Myocyte (in vitro differentiated cells): ENCODE results near the gene PXMP2. TPM values are rescaled to one million over a fixed set of nuclear protein-coding genes. Genes with fewer than 3 reads are reported as not detected.

Source experiments
- DNase-seq: peaks from one replicate; pipeline ENCODE4 v3.0.0-alpha.2; 2012; ENCODE audit warnings: low read depth
- polyA plus RNA-seq: library from polyadenylated mRNA; unstranded; fragments of >200 nt; gene quantifications from one replicate; pipeline ENCODE4 v1.2.1, GENCODE V29; 2012; ENCODE audit warnings: missing spikeins
- total RNA-seq: library from RNA; depleted of rRNA; stranded (reverse); fragments of >200 nt; gene quantifications from 2 replicates; pipeline ENCODE4 v1.2.3, GENCODE V29; 2014

Gene PXMP2
- total RNA-seq: 12.4 and 13.2 TPM in 2 replicates
- polyA plus RNA-seq: 9.5 TPM

DNA sequence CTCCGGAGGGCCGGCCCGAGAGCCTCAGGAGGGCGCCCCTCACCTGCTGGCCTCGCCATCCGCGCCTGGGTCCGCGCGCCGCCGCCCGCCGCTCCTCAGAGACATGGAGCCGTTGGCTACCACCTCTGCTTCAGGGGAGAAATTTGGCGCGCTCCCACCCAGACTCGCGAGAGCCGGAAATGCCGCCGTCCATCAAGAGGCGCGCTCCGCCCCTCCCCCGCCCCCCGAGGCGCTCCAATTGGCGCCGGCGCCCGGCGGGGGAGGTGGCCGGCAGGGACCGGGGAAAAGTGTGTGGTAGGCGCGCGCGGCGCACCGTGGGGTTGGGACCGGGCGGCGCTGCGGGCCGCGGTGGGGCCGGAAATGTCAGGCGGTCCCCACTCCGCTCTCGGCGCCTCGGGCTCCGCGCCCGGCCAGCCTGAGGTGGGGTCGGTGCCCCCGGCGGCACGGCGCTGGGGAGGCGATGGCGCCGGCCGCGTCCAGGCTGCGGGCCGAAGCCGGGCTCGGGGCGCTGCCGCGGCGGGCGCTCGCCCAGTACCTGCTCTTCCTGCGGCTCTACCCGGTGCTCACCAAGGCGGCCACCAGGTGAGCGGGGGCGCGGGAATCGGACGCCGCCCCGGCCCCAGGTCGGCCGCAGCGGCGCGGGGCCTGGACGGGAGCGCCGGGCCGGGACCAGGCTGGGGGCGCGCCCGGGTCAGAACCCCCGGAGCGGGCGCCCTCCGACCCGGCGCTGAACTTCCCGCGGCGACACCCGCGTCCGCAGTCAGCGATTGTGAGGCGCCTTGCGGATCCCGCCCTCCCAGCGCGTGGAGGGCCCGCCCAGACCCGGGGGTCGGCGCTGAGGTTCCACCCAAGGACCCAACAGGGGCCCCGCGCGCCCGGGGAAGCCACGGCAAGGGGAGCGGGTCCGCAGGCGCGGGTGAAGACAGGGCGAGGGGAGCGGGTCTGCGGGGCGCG is at the start of gene PXMP2, which contains the start of gene POLE:
Gene PXMP2 (plus strand): TSS at position 377 of the 954 bp plus-strand sequence. CDS start 84 bp downstream, at position 461.
Gene POLE (minus strand): TSS at position 132 of the 954 bp plus-strand sequence. CDS start 27 bp downstream, at position 105.
- DNase-seq: peak; percentile 97

- no peak for DNase-seq
Measured at GRCh38 chr12:132637811-132638210, 49.6 kb upstream of the PXMP2 start.

DNA sequence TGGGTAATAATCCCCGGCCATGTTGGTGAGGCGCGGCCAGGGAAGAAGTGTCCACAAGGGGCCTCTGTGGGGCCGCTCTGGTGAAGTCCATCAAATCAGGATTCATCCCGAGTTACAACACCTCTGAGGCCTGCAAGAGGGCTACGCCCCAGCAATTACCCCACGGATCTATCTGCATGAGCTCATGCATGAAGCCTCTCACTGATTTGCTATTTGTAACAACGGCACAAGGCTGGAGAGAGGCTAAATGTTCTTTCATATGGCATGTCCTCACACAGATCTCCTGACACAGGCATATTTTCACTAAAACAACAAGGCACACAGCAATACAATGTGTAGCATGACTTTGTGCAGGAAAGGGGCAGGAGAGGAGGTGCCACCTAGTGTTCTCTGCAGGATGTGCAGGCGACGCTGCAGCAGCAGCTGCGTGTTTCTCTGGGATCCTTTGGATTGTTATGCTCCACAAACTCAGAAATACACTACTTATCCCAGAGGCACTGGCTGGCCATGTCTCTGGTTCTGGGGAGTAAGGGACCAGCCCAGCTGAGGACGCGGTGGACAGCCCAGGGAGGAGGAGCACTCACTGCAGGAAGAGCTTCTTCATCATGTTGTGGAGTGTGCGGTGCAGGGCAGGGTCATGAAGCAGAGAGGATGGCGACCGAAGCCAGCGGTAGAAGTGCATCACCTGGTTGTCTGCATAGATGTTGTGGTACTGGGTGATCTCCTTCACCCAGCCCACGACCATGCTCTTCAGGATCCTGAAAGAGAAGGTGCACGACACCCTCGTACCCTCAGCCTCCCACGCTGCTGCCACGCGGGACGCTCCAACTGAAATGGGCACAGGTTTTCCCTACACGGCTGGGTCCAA is 48.6 kb upstream of the PXMP2 start:
- DNase-seq: peak; percentile 66

DNA sequence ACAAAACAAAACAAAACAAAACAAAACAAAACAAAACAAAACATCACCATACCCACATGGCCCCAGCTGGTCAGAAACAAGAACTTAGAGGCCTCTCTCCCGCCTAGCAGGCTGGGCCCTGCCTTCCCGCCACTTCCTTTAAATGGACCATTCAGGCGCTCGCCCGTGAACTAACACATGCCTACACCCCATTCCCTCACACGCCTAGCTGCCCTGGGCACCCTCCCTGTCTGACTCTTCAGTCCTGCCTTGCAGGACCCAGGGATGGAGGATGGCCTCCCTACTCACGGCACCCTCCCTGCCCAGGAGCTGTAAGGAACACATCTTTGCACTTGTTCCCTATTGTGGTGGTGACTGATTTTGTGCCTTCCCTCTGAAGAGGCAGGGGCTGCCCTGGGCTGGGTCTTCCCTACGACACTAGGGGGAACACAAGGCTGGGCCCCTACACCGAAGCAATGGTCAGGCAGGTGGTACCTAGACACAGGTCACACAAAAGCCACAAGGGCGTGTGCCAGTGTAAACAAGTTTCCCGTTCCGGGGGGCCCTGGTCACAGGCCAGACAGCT is 47.3 kb upstream of the PXMP2 start:
- no peak for DNase-seq

- DNase-seq: no peak
Measured at GRCh38 chr12:132640936-132641335, 46.5 kb upstream of the PXMP2 start.

DNA sequence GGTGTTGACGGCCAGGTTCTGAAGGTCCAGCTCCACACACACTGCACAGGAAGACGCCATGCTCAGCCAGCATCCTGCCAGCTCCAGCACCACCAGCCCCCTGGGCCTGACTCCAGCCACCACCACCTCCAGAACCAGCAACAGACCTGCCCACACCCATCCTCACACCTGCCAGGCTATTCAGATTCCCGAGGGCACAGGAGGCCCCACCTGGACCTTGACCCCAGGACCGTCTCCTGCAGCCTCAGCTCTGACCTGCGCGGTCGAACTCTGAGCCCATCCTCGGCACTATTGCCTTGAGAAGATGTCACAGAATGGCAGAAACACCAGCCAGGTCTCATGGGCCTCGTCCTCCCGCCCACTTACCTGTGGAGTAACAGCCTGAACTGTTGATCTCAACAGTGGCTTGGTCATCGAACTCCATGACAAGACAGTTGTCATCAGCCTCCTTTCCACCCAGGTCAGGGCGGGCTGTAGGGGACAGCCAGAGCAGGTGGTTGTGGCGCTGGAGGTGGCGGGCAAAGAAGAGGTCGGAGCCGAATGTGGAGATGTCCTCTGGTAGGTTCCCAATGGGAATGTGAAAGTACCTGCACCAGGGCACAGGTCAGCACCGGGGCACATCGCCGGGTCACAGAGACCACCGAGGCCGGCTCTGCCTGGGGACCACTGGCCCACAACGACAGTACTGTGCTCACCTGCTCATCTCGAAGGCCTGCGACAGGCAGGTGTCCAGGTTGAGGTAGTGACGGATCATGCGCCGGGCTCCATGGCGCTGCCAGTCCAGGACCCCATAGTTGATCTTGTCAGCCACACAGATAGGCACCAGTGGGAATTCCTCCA is 45.4 kb upstream of the PXMP2 start:
- no peak for DNase-seq

- no peak for DNase-seq
Measured at GRCh38 chr12:132642846-132643835, 44.2 kb upstream of the PXMP2 start.

DNA sequence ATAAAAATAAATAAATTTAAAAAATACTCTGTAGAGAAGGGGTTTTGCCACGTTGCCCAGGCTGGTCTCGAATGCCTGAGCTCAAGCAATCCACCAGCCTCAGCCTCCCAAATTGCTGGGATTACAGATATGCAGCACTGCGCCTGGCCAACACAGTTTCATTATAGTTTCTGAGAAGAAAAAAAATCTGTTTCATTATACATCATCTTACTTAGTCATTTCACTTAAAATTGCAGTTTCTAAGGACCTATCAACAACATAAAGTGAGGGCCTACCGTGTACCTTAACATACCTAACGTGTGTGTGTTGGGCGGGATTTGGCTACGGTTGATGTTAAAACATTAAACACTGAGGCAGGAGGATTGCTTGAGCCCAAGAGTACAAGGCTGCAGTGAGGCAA is 40.5 kb upstream of the PXMP2 start:
- DNase-seq: no peak

GRCh38 chr12:132647858-132648257 is 39.5 kb upstream of the PXMP2 start:
- no peak for DNase-seq

GRCh38 chr12:132648616-132649225 is 38.7 kb upstream of the PXMP2 start:
- no peak for DNase-seq

DNA sequence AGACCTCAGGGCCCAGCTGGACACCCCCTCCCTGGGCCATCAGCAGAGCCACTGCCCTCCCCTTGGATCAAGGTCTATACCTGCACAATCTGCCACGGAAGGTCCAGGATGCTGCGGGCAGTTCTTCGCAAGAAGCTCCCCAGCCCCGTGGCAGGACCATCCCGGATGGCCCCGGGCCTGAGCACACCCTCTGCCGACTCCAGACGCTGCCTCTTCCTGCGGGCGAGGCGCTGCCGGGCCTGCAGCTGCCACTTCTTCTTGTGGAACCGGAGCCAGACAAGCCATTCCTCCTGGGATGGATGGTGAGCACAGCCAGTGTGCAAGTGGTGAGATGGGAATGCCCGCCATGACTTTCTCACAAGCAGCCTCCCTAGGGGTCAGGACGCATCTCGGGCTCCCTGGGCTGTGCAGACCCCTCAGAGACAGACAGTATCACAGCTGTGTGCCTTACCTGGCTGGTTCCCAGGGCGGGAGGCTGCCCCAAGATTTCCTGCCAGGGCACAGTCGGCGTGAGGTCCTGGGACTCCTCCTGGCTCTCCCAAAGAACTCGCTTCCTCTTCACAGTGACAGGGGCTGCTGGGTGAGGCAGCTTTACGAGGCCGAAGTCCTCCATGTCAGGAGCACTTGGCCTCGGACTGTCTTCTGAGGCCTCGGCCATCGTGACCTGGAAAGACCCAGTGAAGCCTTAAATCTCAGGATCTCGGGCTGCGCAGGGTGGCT is 38.0 kb upstream of the PXMP2 start:
- DNase-seq: no peak

DNA sequence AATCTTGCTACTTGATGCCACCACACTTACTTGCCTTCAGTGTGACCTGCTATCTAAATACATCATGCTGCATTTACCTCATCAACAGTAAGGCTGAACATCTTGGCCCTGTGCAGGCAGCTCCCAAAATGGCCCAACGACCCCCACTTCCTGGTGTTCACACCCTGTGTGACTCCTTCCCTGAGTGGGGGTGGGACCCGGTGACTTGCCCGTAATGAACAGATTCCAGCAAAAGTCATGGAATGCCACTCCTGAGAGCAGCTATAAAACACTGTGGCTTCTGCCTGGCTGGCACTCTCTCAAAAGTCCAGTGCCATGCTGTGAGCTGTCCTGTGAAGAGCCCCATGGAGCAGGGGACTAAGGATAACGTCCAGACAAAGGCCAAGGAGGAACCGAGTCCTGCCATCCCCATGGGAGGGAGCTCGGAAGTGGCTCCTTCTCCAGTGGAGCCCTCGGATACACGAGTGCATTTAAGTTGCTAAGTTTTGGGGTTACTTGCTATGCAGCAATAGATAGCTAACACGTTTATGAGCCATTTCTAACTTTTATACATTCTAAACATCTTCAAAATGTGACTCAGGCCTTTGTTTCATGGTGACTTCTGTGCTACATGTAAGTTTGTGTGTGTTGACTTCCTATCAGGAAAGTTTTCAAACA is 35.8 kb upstream of the PXMP2 start:
- no peak for DNase-seq

DNA sequence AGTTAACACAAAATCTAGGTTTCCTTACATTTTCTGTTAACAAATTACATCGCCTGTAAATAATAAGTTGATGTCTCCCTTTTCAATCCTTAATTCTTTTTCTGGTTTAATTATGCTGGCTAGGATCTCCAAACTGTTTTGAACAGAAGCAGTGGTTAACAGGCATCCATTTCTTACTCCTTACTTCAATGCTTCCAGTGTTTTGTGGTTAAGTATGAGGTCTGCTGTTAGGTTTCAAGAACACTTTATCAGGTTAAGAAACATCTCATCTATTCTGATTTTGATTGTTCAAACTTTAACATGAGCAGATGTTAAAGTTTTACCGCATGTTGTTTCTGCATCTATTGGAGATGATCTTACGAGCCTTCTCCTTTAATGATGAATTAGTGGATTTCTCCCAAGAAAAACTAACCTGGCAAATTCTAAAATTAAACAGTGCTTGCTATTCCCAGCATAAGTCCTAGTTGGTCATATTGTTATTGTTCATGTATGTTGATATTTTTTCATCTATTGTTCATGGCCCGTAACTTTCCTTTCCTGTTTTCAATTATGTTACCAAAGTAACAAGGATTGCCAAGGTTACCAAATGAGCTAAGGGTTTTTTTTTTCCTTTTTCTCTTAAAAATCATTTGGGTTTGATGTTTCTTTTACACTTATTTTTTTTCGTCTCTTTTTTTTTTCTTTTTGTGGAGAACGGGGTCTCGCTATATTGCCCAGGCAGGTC is 33.7 kb upstream of the PXMP2 start:
- DNase-seq: no peak

DNA sequence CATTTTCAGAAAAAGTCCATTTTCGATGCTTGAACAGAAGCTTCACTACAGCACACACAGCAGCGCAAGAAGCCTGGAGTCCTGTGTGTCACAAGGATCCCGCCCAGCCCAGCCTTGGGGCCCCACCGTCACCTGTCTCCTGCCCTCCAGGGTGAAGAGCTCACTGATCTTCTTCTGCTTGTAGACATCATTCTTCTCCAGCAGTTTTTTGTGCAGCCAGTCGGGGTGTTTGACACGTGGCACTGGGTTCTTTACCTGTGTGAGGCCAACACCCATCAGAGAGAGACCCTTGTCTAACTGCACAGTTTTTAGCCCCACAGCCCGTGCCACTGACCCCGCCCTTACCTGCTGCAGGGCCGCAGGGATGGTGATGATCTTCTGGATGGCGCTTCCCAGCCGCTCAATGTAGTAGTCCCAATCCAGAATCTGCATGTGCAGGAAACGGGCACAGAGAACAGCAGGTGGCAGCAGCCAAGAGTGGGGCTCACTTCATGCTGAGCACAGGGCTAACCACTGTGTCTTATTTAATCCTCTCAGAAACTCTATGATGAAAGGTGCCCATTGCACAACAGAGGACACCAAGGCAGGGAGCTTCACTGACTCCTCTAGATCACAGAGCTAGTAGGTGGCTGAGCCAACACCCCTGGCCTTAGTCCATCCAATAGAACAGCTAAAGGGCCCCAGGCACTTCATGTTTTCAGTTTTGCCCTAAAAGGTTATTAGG is 30.2 kb upstream of the PXMP2 start:
- no peak for DNase-seq

- DNase-seq: no peak
Measured at GRCh38 chr12:132658149-132658894, 29.1 kb upstream of the PXMP2 start.

- DNase-seq: no peak
Measured at GRCh38 chr12:132659146-132659545, 28.2 kb upstream of the PXMP2 start.
